ENCODE data around the gene PAPOLB.
"Not testable (repeated sequence)": the region's sequence is repeated elsewhere in the genome, so short reads cannot be mapped to it uniquely, and the experiment has no call there.

The PAPOLB gene
- 0 to 0.09 (median 0) reads per million in 4 experiments for total RNA-seq

DNA sequence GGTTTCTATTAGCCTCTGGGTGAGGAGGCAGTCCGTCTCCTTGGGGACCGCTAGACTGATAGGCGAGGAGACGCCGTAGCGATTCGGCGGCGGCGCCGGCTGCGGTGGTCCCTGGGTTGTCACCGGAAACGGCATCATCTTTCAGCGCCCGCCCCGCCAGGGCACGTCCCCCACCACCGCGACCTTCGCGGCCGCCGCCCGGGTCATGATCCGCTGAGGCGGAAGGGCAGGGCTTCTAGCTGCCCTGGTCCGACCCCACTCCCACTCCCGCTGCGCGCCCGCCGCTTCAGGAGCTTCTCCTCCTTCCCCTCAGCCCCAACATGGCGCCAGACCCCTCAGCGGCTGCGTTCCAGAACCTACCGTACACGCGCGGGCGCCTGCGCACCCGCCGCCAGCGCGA lies at the start of gene PAPOLB:
TSS of gene PAPOLB (minus strand) at position 358 of the 400 bp plus-strand sequence. CDS start at position 138, 220 bp downstream.
- no peak for DNase-seq

DNA sequence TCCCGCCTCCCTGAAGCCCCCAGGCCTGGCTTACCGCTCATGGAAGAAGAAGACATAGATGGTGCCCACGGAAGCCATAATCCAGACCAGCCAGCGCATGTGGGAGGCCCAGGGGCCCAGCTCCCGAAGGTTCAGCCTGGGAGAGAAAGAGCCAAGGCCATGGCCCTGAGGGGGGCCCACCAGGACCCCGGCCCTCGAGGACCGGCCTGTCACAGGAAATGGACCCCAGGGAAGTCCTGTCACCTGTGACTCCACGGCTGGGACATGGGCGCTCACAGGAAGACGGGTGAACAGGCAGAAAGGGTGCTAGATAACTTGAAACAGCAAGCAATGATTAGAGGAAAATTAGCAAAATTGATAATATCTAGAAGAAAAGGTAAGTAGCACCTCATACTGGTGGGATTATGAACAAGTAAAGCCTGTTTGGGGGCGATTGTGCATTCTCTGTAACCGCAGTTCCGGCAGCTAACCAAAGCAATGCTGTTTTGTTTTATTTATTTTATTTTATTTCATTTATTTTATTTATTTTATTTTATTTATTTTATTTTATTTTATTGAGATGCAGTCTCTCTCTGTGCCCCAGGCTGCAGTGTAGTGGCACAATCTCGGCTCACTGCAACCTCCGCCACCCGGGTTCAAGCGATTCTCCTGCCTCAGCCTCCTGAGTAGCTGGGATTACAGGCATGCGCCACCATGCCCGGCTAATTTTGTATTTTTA lies 49.4 kb upstream of the PAPOLB start:
- DNase-seq = no peak

GRCh38 chr7:4906682-4907081 lies 44.9 kb upstream of the PAPOLB start:
- no peak for DNase-seq

- DNase-seq = no peak
These were observed 43.3 kb upstream of the PAPOLB start for GRCh38 chr7:4905171-4905570.

GRCh38 chr7:4904346-4904745 lies 42.5 kb upstream of the PAPOLB start:
- DNase-seq = no peak

DNA sequence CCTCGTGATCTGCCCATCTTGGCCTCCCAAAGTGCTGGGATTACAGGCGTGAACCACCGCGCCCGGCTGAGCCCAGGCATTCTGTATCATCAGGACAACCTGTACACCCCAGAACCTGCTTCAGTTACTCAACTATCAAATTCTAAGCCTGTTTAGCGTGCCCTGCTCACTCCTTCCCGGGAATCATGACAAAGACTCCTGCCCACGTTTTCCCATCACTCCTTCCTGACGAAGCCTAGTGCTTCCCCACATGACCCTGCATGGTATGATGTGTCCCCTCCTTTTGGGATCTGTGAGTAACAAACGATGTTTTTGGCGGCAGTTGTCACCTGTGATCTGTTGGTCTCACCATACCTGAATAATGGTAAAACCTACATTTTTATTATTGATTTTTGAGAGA lies 33.9 kb upstream of the PAPOLB start:
- DNase-seq = no peak

- no peak for DNase-seq
These were observed 32.7 kb upstream of the PAPOLB start for GRCh38 chr7:4894482-4894881.

GRCh38 chr7:4893929-4894475 lies 32.2 kb upstream of the PAPOLB start:
- no peak for DNase-seq

DNA sequence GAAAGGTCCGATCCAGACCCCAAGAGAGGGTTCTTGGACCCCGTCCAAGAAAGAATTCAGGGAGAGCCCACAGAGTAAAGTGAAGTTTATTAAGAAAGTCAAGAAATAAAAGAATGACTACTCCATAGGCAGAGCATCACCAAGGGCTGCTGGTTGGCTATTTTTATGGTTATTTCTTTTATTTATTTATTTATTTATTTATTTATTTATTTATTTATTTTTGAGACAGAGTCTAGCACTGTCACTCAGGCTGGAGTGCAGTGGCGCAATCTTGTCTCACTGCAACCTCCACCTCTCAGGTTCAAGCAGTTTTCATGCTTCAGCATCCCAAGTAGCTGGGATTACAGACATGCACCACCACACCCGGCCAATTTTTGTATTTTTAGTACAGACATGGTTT lies 31.4 kb upstream of the PAPOLB start:
- DNase-seq = not testable (repeated sequence)

GRCh38 chr7:4891522-4891921 lies 29.7 kb upstream of the PAPOLB start:
- DNase-seq = not testable (repeated sequence)

DNA sequence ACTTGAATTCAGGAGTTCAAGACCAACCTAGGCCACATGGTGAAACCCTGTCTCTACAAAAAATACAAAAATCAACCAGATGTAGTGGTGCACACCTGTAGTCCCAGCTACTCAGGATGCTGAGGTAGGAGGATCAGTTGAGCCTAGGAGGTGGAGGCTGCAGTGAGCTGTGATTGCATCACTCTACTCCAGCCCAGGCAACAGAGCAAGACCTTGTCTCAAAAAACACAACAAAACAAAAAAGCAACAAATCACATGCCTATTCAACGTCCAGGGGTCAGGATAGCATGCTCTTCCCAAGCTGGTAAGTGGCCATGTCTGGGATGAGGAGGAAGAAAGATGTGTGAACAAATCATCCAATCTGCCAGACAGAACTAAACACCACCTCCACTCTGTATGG lies 27.9 kb upstream of the PAPOLB start:
- DNase-seq = no peak

- DNase-seq = no peak
These were observed 26.3 kb upstream of the PAPOLB start for GRCh38 chr7:4888161-4888560.

DNA sequence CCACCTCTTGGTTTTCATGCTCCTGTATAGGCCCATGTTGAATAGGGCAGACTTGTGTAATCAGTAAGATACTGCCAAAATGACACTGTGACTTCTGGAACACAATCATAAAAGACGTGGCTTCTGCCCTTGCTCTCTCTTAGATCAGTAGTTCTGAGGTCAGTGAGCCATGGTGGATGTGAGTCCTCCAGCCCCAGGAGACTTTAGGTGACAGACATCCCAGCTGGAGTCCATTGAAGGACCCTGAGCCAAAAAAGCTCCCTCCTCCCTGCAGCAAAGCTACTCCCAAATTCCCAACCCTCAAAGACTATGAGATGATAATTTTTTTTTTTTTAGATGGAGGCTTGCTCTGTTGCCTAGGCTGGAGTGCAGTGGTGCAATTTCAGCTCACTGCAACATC lies 24.8 kb upstream of the PAPOLB start:
- no peak for DNase-seq

DNA sequence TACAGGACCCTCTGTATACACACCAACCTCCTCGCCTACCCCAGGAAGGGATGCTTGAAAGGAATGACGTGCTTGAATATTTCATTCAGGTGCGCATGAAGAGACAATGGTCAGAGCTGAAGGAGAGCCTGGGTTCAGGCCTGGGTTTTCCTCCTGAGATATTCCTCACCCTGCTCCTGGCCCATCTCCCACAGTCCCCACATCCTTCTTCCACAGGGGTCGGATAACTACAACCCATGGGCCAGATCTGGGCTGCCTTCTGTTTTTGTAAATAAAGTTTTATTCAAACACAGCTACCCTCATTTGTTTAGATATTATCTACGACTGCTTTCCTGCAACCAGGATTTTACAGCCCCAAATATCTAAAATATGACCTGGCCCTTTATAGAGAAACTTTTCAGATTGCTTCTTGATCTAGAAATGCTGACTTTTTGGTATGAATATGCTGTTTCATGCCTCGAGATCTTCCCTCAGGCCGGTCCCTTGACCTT lies 23.5 kb upstream of the PAPOLB start:
- DNase-seq = no peak

DNA sequence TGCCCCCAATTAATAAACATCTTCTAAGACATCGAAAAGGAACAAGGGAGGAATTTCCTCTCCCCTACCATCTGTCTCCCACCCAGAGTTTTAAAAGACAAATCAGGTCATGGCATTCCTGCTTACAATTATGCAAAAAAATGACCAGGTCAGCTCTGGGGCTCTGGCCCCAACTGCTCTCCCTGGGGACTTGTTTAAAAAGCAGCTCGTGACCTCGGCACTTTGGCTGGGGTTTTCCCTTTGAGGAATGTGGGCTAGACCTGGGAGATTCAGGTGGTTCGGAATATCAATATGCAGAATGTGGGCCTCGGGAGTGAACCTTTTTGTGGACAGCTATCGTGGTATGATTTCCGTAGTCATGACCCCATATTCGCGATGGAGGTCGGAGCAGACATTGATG lies 22.3 kb upstream of the PAPOLB start:
- DNase-seq = no peak

DNA sequence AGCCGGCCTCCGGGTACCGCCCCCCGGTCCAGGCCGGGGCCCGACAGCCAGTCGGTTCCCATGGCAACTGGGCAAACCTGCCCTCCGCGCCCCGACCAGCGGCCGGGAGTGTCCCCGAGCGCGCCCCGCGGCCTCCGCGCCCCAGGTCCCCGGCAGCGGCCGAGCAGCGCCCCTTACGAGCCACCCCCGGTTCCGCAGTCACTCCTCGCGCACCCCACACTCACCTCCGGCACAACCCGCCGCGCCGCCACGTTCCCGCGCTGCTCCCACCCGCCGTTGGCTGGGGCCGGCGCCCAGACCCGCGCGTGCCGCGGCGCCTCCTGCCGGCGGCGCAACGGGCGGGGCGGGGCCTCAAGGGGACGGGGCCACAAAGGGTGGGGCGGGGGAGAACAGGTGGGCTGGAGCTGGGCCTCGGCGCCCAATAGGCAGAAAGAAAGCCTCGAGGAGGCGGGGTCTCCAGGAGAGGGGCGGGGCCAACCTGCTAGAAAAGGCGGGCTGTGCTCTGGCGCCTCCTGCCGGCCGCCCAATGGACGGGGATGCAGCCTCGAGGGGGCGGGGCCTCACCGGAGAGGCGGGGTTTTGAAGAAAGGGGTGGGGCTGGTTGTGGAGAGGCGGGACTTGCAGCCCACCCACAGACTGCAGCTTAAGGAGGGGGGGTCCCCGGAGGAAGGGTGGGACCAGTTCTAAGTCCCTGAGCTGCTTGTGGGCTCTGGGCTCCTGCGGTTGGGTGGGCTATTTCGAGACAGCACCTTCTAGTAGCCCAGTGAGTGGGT lies 21.7 kb upstream of the PAPOLB start, which contains the start of gene RADIL:
TSS of gene RADIL (minus strand) at position 345 of the 773 bp plus-strand sequence. CDS start 5,577 bp downstream, outside the sequence.
- peak; percentile 83 for DNase-seq

DNA sequence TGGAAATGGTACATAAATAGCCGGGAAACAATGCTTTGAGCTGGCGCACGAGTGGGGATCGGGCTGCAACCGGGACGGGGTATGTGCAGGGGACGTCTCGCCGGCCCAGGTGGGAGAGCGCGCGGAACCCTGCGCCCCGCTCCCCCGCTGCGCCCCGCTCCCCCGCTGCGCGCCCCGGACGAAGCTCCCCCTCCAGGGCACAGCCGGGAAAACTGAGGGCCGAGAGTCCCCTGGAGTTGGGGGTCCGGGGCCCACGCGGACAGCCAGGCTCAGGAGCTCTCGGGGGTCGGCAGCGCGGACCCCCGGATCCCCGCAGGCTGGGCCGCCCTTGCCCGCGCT lies 21.2 kb upstream of the PAPOLB start:
- no peak for DNase-seq

GRCh38 chr7:4882169-4883032 lies 20.6 kb upstream of the PAPOLB start:
- DNase-seq = no peak

GRCh38 chr7:4880218-4880617 lies 18.4 kb upstream of the PAPOLB start:
- DNase-seq = no peak

- DNase-seq = no peak
These were observed 17.7 kb upstream of the PAPOLB start for GRCh38 chr7:4879396-4880081.

- no peak for DNase-seq
These were observed 16.8 kb upstream of the PAPOLB start for GRCh38 chr7:4878336-4879335.

Measured in effector CD8-positive, alpha-beta T cell (primary cell).